Heart left ventricle (tissue), 16 donors: ENCODE measurements around the gene ASB15. TPM values are rescaled to one million over a fixed set of nuclear protein-coding genes. Genes with fewer than 3 reads are reported as not detected.

ENCODE experiments used
- ATAC-seq, 4 donors: fragments of 200-7000 bp; cut with Tn5 transposase; one replicate each; pipeline ENCODE4 v1.9.1; 2020 to 2022; ENCODE audit warnings: moderate library complexity in 4 of 4, mild to moderate bottlenecking in 3 of 4, moderate number of reproducible peaks in 1 of 4
- DNase-seq, 5 donors: peaks; one replicate each; pipeline ENCODE4 v3.0.0-alpha.2; 2020
- H3K27ac ChIP-seq, 12 donors: fragments of 200-600 bp; sonication (generic) in 4 of 12; one replicate each; pipeline versions ENCODE4 v1.5.0 to v1.8.0; 2016 to 2022; ENCODE audit warnings: mild to moderate bottlenecking in 2 of 12
- H3K27me3 ChIP-seq, 9 donors: fragments of 200-600 bp; sonication (generic) in 2 of 9; one replicate each; pipeline versions ENCODE4 v1.5.1 to v1.8.0; 2016 to 2022; ENCODE audit warnings: mild to moderate bottlenecking in 3 of 9
- H3K36me3 ChIP-seq, 9 donors: fragments of 200-600 bp; sonication (generic) in 2 of 9; one replicate each; pipeline versions ENCODE4 v1.5.0 to v1.8.0; 2018 to 2022; ENCODE audit warnings: mild to moderate bottlenecking in 2 of 9
- H3K4me1 ChIP-seq, 12 donors: fragments of 200-600 bp; sonication (generic) in 4 of 12; one replicate each; pipeline versions ENCODE4 v1.5.0 to v1.8.0; 2016 to 2022; ENCODE audit warnings: mild to moderate bottlenecking in 3 of 12
- H3K4me3 ChIP-seq, 12 donors: fragments of 200-600 bp; sonication (generic) in 4 of 12; one replicate each; pipeline versions ENCODE4 v1.5.0 to v1.8.0; 2017 to 2022; ENCODE audit warnings: mild to moderate bottlenecking in 9 of 12, moderate library complexity in 4 of 12
- H3K9me3 ChIP-seq, 12 donors: fragments of 200-600 bp; sonication (generic) in 4 of 12; one replicate each; pipeline versions ENCODE4 v1.5.0 to v1.8.0; 2016 to 2022; ENCODE audit warnings: mild to moderate bottlenecking in 1 of 12
- CTCF ChIP-seq, 12 donors: fragments of 200-600 bp; sonication (generic) in 4 of 12; IDR thresholded peaks; one replicate each; pipeline versions ENCODE4 v1.5.0 to v1.8.0; 2018 to 2022; ENCODE audit warnings: antibody characterized with exemption in 12 of 12, mild to moderate bottlenecking in 5 of 12
- POLR2A ChIP-seq, 2 donors: fragments of 450-650 bp; IDR thresholded peaks; one replicate each; pipeline ENCODE4 v1.6.1; 2017; ENCODE audit warnings: antibody characterized with exemption in 2 of 2, mild to moderate bottlenecking in 2 of 2, moderate library complexity in 2 of 2
- WGBS, 4 donors: extraction: QIAGEN DNeasy Blood & Tissue Kit in 2 of 4; methylation state at CpG; one replicate each; pipeline versions ENCODE4 v1.1.5 to v1.1.7; 2013 to 2018; 5-methylcytosine and 5-hydroxymethylcytosine counted together
- intact Hi-C, 10 donors: fragments of 100-400 bp; cut with DNase I; formaldehyde crosslinking; loops; one replicate each; pipeline versions ENCODE4 v1.11.1 to v1.14.2; 2022
- polyA plus RNA-seq, 2 donors: library from polyadenylated mRNA; stranded (reverse); fragments of 200-250 nt; gene quantifications; one replicate each; pipeline ENCODE4 v1.2.3, GENCODE V29; 2013
- total RNA-seq, 9 donors: library from RNA; depleted of rRNA in 2 of 9; stranded (reverse); fragments of >200 nt in 2 of 9; fragmentation: NEBNext Ultra II Directional in 3 of 9; extraction: Animal tissue kit (Norgen Biotek cat#: 25700) in 3 of 9; gene quantifications; one replicate each; pipeline versions ENCODE4 v1.1.0 to v1.2.4, GENCODE V29; 2016 to 2023
- donor health status: ischemic (EF 13 %, LVEDD 7.1; RV severe dilation, severe dysfunction).
- donor health status: healthy with polysubstance abuse.
- donor health status: DM: no; HTN: yes; CAD: no.
- donor health status: DM: no; HTN: no; CAD: no.
- donor health status: ischemic (EF 25% LVEDD 6.9; RV normal size, moderate dysfunction).
- donor health status: ischemic (EF 25% LVEDD 5.7; RV mildly dilated, moderate dysfunction).
- donor health status: healthy.
- donor health status: DM: yes; HTN: yes; CAD: no.
- donor health status: ischemic (EF 35%, LVEDD 5.7; RV mildly dilated, moderate dysfunction).
- donor health status: nonischemic (EF 11% LVEDD 7.7; RV severe dilation, severe dysfunction).
- donor health status: DM: yes; HTN: yes; CAD: no.
- donor health status: PGD.
- donor health status: ischemic (EF 29% LVEDD 5.4; RV normal size, mild dysfunction).
- donor health status: nonischemic (EF 23%, LVEDD 6.1; RV moderate dilation, normal function).

ASB15 gene
- total and polyA plus RNA-seq, 11 donors: 2.2 to 77.1 (median 34.9) TPM

- H3K27ac ChIP-seq: peak overlapping the region in 1 of 12 donors; percentile 29
- TF ChIP-seq POLR2A (IDR thresholded peaks at IDR 0.05) (no peak), CTCF (IDR thresholded peaks at IDR 0.05) (no peak)
- DNase-seq (no peak), ATAC-seq (no peak)
- peaks cover 0 to 13% (median 0%) of the 10 kb centered on the region in 9 donors for H3K36me3 ChIP-seq
- H3K9me3 ChIP-seq: no peaks in the 10 kb centered on the region
- no peaks in the 10 kb centered on the region for H3K27me3 ChIP-seq
- intact Hi-C loops: no loop called here
- no peak overlapping the region for H3K4me3 ChIP-seq
- H3K4me1 ChIP-seq: peaks cover 0 to 15% (median 6%) of the 10 kb centered on the region in 12 donors
Observed at GRCh38 chr7:123616223-123616622, 14.6 kb downstream of the ASB15 start.

- Histone ChIP-seq H3K36me3 (peaks cover 0 to 22% (median 0%) of the 10 kb centered on the region in 9 donors), H3K4me1 (peaks cover 0 to 15% (median 2%) of the 10 kb centered on the region in 12 donors), H3K27ac (peak overlapping the region in 7 of 12 donors; percentile 70 to 93 (median 76)), H3K27me3 (no peaks in the 10 kb centered on the region), H3K9me3 (no peaks in the 10 kb centered on the region), H3K4me3 (no peak overlapping the region)
- intact Hi-C loops: no loop called here
- peak in 3 of 4 donors; percentile 27 to 47 (median 44) for ATAC-seq
- DNase-seq: no peak
- WGBS, 4 donors: 76 to 84% (median 81%) methylated on average over 4 of the region's 4 CpGs
- TF ChIP-seq POLR2A (IDR thresholded peaks at IDR 0.05): no peak
- TF ChIP-seq CTCF (IDR thresholded peaks at IDR 0.05): no peak
Observed at GRCh38 chr7:123621707-123622106, 20.1 kb downstream of the ASB15 start.

GRCh38 chr7:123622660-123623386 lies 21.2 kb downstream of the ASB15 start:
- ATAC-seq (peak; percentile 88 to 95 (median 92)), DNase-seq (peak in 2 of 5 donors; percentile 31 to 38)
- H3K27me3 ChIP-seq: no peaks in the 10 kb centered on the region
- H3K9me3 ChIP-seq: no peaks in the 10 kb centered on the region
- 47 to 63% (median 52%) methylated on average over 6 of the region's 6 CpGs for WGBS, 4 donors
- peak in 1 of 2 donors; percentile 27 for TF ChIP-seq POLR2A (IDR thresholded peaks at IDR 0.05)
- no peak for TF ChIP-seq CTCF (IDR thresholded peaks at IDR 0.05)
- intact Hi-C loops: no loop called here
- peaks cover 0 to 18% (median 0%) of the 10 kb centered on the region in 9 donors for H3K36me3 ChIP-seq
- H3K27ac ChIP-seq: peak overlapping the region; percentile 28 to 93 (median 74)
- H3K4me3 ChIP-seq: no peak overlapping the region
- peaks cover 0 to 15% (median 2%) of the 10 kb centered on the region in 12 donors for H3K4me1 ChIP-seq

- TF ChIP-seq POLR2A (IDR thresholded peaks at IDR 0.05): no peak
- TF ChIP-seq CTCF (IDR thresholded peaks at IDR 0.05): peak; percentile 26 to 52 (median 40)
- peaks cover 0 to 23% (median 2%) of the 10 kb centered on the region in 12 donors for H3K4me1 ChIP-seq
- H3K27ac ChIP-seq: peak overlapping the region in 2 of 12 donors; percentile 7 to 44
- intact Hi-C loops: no loop called here
- H3K27me3 ChIP-seq: no peaks in the 10 kb centered on the region
- no peak overlapping the region for H3K4me3 ChIP-seq
- peak in 2 of 5 donors; percentile 30 to 61 for DNase-seq
- no peaks in the 10 kb centered on the region for H3K9me3 ChIP-seq
- peaks cover 0 to 26% (median 0%) of the 10 kb centered on the region in 9 donors for H3K36me3 ChIP-seq
- 61 to 65% (median 63%) methylated on average over 12 of the region's 12 CpGs for WGBS, 4 donors
- ATAC-seq: no peak
Observed at GRCh38 chr7:123624527-123625183, 23.0 kb downstream of the ASB15 start.
